22Rv1 (cell line): ENCODE data around the gene SNAPC1.

Experiments used
- H3K27ac ChIP-seq: fragments of 450-650 bp; 2 replicates; pipeline ENCODE4 v1.5.1; 2017
- CTCF ChIP-seq: fragments of 450-650 bp; IDR thresholded peaks from 2 replicates; pipeline ENCODE4 v1.5.1; 2017; ENCODE audit warnings: mild to moderate bottlenecking
- ZFX ChIP-seq: fragments of 450-650 bp; IDR thresholded peaks from 2 replicates; pipeline ENCODE4 v1.6.1; 2017; ENCODE audit warnings: antibody characterized with exemption, borderline replicate concordance

The SNAPC1 gene

GRCh38 chr14:61774861-61775260, 12.6 kb downstream of the SNAPC1 start:
- H3K27ac ChIP-seq = no peak overlapping the region
- TF ChIP-seq ZFX (no peak), CTCF (no peak)

GRCh38 chr14:61780125-61780524, 17.9 kb downstream of the SNAPC1 start:
- H3K27ac ChIP-seq = no peak overlapping the region
- no peak for TF ChIP-seq CTCF
- no peak for TF ChIP-seq ZFX

GRCh38 chr14:61797309-61797708, 35.1 kb downstream of the SNAPC1 start:
- TF ChIP-seq ZFX = no peak
- no peak for TF ChIP-seq CTCF
- H3K27ac ChIP-seq = no peak overlapping the region

- TF ChIP-seq ZFX = no peak
- no peak for TF ChIP-seq CTCF
Measured at GRCh38 chr14:61802010-61802568, 39.9 kb downstream of the SNAPC1 start.

GRCh38 chr14:61803755-61804154, 41.5 kb downstream of the SNAPC1 start:
- no peak for TF ChIP-seq CTCF
- no peak for TF ChIP-seq ZFX

More at GRCh38 chr14:61802010-61802568, 39.9 kb downstream of the SNAPC1 start:
- no peak overlapping the region for H3K27ac ChIP-seq

GRCh38 chr14:61805451-61805850, 43.2 kb downstream of the SNAPC1 start:
- TF ChIP-seq CTCF (no peak), ZFX (no peak)
- H3K27ac ChIP-seq = no peak overlapping the region

More at GRCh38 chr14:61803755-61804154, 41.5 kb downstream of the SNAPC1 start:
- no peak overlapping the region for H3K27ac ChIP-seq

- no peak overlapping the region for H3K27ac ChIP-seq
- TF ChIP-seq CTCF (no peak), ZFX (no peak)
Measured at GRCh38 chr14:61811882-61812346, 49.7 kb downstream of the SNAPC1 start.
